ENCODE data around the gene EIF3D. TPM values are rescaled to one million over a fixed set of nuclear protein-coding genes. Genes with fewer than 3 reads are reported as not detected.

The EIF3D gene
- total and polyA plus RNA-seq, 2 of the 13 experiments (the other 11 are each of a cell fraction or from before 2014, with no cell fraction given): 118 to 274 TPM

DNA sequence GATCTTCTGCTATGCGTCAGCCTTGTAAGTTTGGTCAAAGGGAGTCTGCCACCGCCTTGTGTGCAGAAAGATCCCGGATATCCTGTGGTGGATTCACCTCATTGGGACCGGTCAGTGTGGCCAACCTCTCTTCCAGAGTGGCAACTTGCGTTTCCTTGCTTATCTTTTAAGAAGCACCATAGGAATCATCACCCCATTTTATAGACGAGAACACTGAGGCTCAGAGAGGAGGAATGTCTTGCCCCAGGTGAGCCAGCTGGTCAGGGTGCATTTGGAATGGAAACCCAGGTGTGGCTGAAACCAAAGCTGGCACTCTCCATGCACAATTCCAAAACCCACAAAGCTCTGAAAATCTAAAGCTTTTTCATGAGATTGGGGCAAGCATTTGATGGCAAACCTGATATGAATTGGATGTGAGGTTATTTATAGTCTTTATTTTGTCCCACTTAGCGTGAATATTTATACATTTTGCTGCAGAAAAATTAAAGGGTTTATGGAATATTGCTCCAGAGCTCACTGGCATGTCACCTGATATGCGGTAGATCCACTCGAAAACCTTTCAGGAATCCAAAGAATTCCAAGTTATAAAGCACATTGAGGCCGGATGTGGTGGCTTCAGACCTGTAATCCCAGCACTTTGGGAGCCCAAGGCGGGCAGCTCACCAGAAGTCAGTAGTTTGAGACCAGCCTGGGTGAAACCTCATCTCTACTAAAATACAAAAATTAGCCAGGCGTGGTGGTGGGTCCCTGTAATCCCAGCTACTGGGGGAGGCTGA is 12.1 kb upstream of the EIF3D start:
- no peak overlapping the region for H3K4me2 ChIP-seq (ENCODE audit: low read depth, low read length)
- H3K4me3 ChIP-seq (replicated peaks in 1 of 3; ENCODE audit: insufficient read depth in 1 of 3, low read depth in 2 of 3, low read length in 3 of 3): no peak overlapping the region
- POLR2A ChIA-PET: interaction anchor here (0.7 kb wide), 1 partner anchor 12 kb away, joined by 3 read pairs; the partner anchor contains the start of gene EIF3D
- H3K27me3 ChIP-seq (ENCODE audit: control insufficient read depth in 1 of 2, insufficient read depth in 2 of 2, low read length in 2 of 2): peaks cover 5 to 50% of the 10 kb centered on the region in 2 experiments; a peak in 4 of 5 replicates
- no TSS peak for BruUV-seq (replicated peaks)
- intact Hi-C loops (cut with micrococcal nuclease; ENCODE audit: unreplicated experiment): loop anchor here (10.0 kb wide), 1 partner anchor 234 kb away; the partner anchor contains the start of gene IFT27
- no peaks in the 10 kb centered on the region for H3K36me3 ChIP-seq (replicated peaks in 1 of 2; ENCODE audit: control insufficient read depth in 1 of 2, insufficient read depth in 2 of 2, low read length in 2 of 2)
- 30% methylated on average over 9 of the region's 12 CpGs for WGBS (ENCODE audit: low lambda C conversion rate)
- no peaks in the 10 kb centered on the region for H4K20me1 ChIP-seq (ENCODE audit: insufficient read depth, low read length)
- in situ Hi-C loops (cut with HindIII; ENCODE audit: extremely low pct_ligation_motif_present, low pct_unique_long_range_greater_than_20kb): loop anchor here (10.0 kb wide), 1 partner anchor 234 kb away; the partner anchor contains the start of gene IFT27
- H3K9me3 ChIP-seq (ENCODE audit: low read length): no peaks in the 10 kb centered on the region
- peak; percentile 44; the same call in 1 of the 2 replicates for TF ChIP-seq ZNF629 (CRISPR knock-in tag; conservative IDR thresholded peaks at IDR 0.05)
- no peak for TF ChIP-seq THYN1 (CRISPR knock-in tag; IDR thresholded peaks at IDR 0.05; ENCODE audit: borderline replicate concordance, low read depth)
- ATAC-seq (no peak), FAIRE-seq (no peak), DNase-seq (ENCODE audit: low spot score) (no peak)
- no peaks in the 10 kb centered on the region for H3K79me2 ChIP-seq (ENCODE audit: insufficient read depth, low read length)
- H2AFZ ChIP-seq (ENCODE audit: low read length): no peak overlapping the region
- no peak overlapping the region for H3K9ac ChIP-seq (ENCODE audit: insufficient read depth, low read depth, low read length)
- H3K4me1 ChIP-seq (ENCODE audit: insufficient read depth, low read length): 0 out of 2 replicates have a peak, but pooled peaks cover 6% of the 10 kb centered on the region
- CTCF ChIA-PET (ENCODE audit: low intra/inter-chr PET ratio, low total read pairs): no interaction called here
- H3K27ac ChIP-seq (ENCODE audit: extremely low read length, insufficient read depth, low read length): no peak overlapping the region

- no peak for DNase-seq (ENCODE audit: low spot score)
- CTCF ChIA-PET (ENCODE audit: low intra/inter-chr PET ratio, low total read pairs): no interaction called here
- no peak for TF ChIP-seq ZNF180 (CRISPR knock-in tag; IDR thresholded peaks at IDR 0.05; ENCODE audit: borderline replicate concordance, low read depth)
- no peak for TF ChIP-seq SIN3B (IDR thresholded peaks at IDR 0.05; ENCODE audit: low read length)
- TF ChIP-seq IKZF4 (CRISPR knock-in tag; IDR thresholded peaks at IDR 0.05; ENCODE audit: borderline replicate concordance, low read depth, not compliant biosample characterization): no peak
- no peak for TF ChIP-seq FOXK1 (CRISPR knock-in tag; IDR thresholded peaks at IDR 0.05; ENCODE audit: borderline replicate concordance, low read depth)
- TF ChIP-seq GLI4 (CRISPR knock-in tag; IDR thresholded peaks at IDR 0.05; ENCODE audit: borderline replicate concordance): no peak
- TF ChIP-seq ZNF83 (CRISPR knock-in tag; IDR thresholded peaks at IDR 0.05; ENCODE audit: borderline replicate concordance): no peak
- POLR2A ChIA-PET: no interaction called here
- H3K27me3 ChIP-seq (ENCODE audit: control insufficient read depth in 1 of 2, insufficient read depth in 2 of 2, low read length in 2 of 2): peaks cover 5 to 47% of the 10 kb centered on the region in 2 experiments; a peak in 4 of 5 replicates
- H3K4me3 ChIP-seq (replicated peaks in 1 of 3; ENCODE audit: insufficient read depth in 1 of 3, low read depth in 2 of 3, low read length in 3 of 3): no peak overlapping the region
- FAIRE-seq: no peak
- H4K20me1 ChIP-seq (ENCODE audit: insufficient read depth, low read length): no peaks in the 10 kb centered on the region
- in situ Hi-C loops (cut with HindIII; ENCODE audit: extremely low pct_ligation_motif_present, low pct_unique_long_range_greater_than_20kb) (no loop called here), intact Hi-C loops (cut with micrococcal nuclease; ENCODE audit: unreplicated experiment) (no loop called here)
- no peak overlapping the region for H3K4me2 ChIP-seq (ENCODE audit: low read depth, low read length)
- 11% methylated on average over 7 of the region's 7 CpGs for WGBS (ENCODE audit: low lambda C conversion rate)
- no peak for ATAC-seq
- H2AFZ ChIP-seq (ENCODE audit: low read length): no peak overlapping the region
- H3K9me3 ChIP-seq (ENCODE audit: low read length): no peaks in the 10 kb centered on the region
- no peak overlapping the region for H3K27ac ChIP-seq (ENCODE audit: extremely low read length, insufficient read depth, low read length)
- H3K4me1 ChIP-seq (ENCODE audit: insufficient read depth, low read length): no peaks in the 10 kb centered on the region
- no peak overlapping the region for H3K9ac ChIP-seq (ENCODE audit: insufficient read depth, low read depth, low read length)
- H3K79me2 ChIP-seq (ENCODE audit: insufficient read depth, low read length): no peaks in the 10 kb centered on the region
- no TSS peak for BruUV-seq (replicated peaks)
- no peaks in the 10 kb centered on the region for H3K36me3 ChIP-seq (replicated peaks in 1 of 2; ENCODE audit: control insufficient read depth in 1 of 2, insufficient read depth in 2 of 2, low read length in 2 of 2)
Observed at GRCh38 chr22:36538529-36538928, 9.6 kb upstream of the EIF3D start.
